Measurements from ENCODE around the gene RPLP2. TPM values are rescaled to one million over a fixed set of nuclear protein-coding genes. Genes with fewer than 3 reads are reported as not detected.
A peak's percentile ranks its signal among the peaks of the same experiment; 100 is the strongest.

Gene RPLP2
- total RNA-seq, 4 donors from 2014 or later = 314 to 600 (median 440) TPM

- no peaks in the 10 kb centered on the region for H3K9me3 ChIP-seq
- peak overlapping the region in 2 of 4 donors; percentile 24 to 97 for H3K27ac ChIP-seq
- H3K27me3 ChIP-seq = no peaks in the 10 kb centered on the region
- H3K4me3 ChIP-seq = no peak overlapping the region
- H3K4me1 ChIP-seq = peaks cover 31 to 41% of the 10 kb centered on the region in 2 donors
- in situ Hi-C loops (cut with MboI; ENCODE audit: low sequenced_read_pairs in 4 of 4) = no loop called here
- DNase-seq (no peak), ATAC-seq (no peak)
- peaks cover 0 to 45% of the 10 kb centered on the region in 2 donors for H3K36me3 ChIP-seq
- TF ChIP-seq POLR2A (IDR thresholded peaks at IDR 0.05) (no peak), CTCF (IDR thresholded peaks at IDR 0.05 in 4 of 5, conservative IDR thresholded peaks at IDR 0.05 in 1 of 5) (no peak)
- intact Hi-C loops (cut with DNase I; ENCODE audit: low total_unique reads) = no loop called here
Measured at GRCh38 chr11:839280-839623, 29.5 kb downstream of the RPLP2 start.

DNA sequence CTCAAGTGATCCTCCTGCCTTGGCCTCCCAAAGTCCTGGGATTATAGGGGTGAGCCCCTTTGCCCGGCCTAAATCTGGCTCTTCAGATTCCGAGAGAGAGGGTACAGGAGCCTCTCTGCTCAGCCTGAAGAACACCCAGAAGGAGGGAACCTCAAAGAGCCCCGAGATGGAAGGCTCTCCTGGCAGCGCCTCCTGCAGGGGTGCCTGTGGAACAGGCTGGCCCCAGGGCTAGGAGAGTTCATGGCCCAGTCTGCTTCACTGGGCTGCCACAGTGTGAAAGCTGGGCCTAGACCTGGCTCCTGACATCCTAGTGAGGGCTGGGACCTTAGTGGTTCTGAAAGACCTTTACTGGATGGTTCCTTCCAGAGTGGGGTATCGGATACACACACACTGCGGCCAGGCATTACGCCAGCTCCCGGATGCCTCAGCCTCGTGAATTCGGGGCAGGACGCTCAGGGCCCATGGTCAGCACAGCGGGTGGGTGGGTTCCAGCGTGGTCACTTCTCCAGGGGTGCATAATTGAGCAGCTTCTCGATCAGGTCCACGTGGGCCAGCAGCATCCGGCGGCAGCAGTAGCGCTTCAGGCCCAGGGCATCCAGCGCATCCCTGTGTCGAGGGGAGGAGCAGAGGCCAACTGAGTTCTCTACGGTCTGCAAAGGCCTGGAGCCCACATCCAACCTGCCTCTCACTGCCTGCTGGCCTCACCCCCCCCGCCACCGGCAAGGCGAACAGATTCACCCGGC is 30.3 kb downstream of the RPLP2 start:
- in situ Hi-C loops (cut with MboI; ENCODE audit: low sequenced_read_pairs in 4 of 4) = no loop called here
- ATAC-seq (no peak), DNase-seq (no peak)
- Histone ChIP-seq H3K27me3 (no peaks in the 10 kb centered on the region), H3K36me3 (peaks cover 0 to 45% of the 10 kb centered on the region in 2 donors), H3K4me3 (no peak overlapping the region), H3K4me1 (peaks cover 23 to 39% of the 10 kb centered on the region in 2 donors), H3K27ac (peak overlapping the region in 2 of 4 donors; percentile 6 to 97), H3K9me3 (no peaks in the 10 kb centered on the region)
- TF ChIP-seq POLR2A (IDR thresholded peaks at IDR 0.05) (no peak), CTCF (IDR thresholded peaks at IDR 0.05 in 4 of 5, conservative IDR thresholded peaks at IDR 0.05 in 1 of 5) (no peak)
- intact Hi-C loops (cut with DNase I; ENCODE audit: low total_unique reads) = loop anchor here (5.0 kb wide), 1 partner anchor 72 kb away; the partner anchor contains the start of gene CHID1

DNA sequence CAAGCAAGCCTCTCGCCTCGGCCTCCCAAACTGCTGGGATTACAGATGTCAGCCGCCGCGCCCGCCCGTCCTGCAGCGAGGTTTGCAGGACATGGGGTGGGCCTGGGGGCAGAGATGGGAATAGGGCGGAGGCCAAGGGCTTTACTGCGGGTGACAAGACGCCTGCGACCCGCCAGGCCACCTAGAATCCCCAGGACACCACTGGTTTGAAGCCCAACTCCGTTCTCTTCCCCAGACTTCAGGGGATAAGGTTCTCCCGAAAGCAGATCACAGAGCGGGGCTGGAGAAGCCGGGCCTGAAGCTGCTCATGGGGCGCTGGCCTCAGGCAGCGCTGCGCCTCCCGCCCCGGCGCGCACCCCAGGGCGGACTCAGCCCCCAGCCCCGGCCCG is 32.2 kb downstream of the RPLP2 start:
- peaks cover 0 to 32% of the 10 kb centered on the region in 2 donors for H3K36me3 ChIP-seq
- DNase-seq (no peak), ATAC-seq (peak; percentile 19 to 32)
- H3K27me3 ChIP-seq = no peaks in the 10 kb centered on the region
- in situ Hi-C loops (cut with MboI; ENCODE audit: low sequenced_read_pairs in 4 of 4) = no loop called here
- peak overlapping the region; percentile 83 to 97 (median 87) for H3K4me3 ChIP-seq
- H3K4me1 ChIP-seq = peaks cover 29 to 37% of the 10 kb centered on the region in 2 donors
- TF ChIP-seq POLR2A (IDR thresholded peaks at IDR 0.05) (no peak), CTCF (IDR thresholded peaks at IDR 0.05 in 4 of 5, conservative IDR thresholded peaks at IDR 0.05 in 1 of 5) (no peak)
- no peaks in the 10 kb centered on the region for H3K9me3 ChIP-seq
- peak overlapping the region; percentile 82 to 97 (median 86) for H3K27ac ChIP-seq
- intact Hi-C loops (cut with DNase I; ENCODE audit: low total_unique reads) = loop anchor here (1.0 to 5.0 kb wide), 3 partner anchors 9 to 70 kb away; partner anchors contain the start of gene CHID1

DNA sequence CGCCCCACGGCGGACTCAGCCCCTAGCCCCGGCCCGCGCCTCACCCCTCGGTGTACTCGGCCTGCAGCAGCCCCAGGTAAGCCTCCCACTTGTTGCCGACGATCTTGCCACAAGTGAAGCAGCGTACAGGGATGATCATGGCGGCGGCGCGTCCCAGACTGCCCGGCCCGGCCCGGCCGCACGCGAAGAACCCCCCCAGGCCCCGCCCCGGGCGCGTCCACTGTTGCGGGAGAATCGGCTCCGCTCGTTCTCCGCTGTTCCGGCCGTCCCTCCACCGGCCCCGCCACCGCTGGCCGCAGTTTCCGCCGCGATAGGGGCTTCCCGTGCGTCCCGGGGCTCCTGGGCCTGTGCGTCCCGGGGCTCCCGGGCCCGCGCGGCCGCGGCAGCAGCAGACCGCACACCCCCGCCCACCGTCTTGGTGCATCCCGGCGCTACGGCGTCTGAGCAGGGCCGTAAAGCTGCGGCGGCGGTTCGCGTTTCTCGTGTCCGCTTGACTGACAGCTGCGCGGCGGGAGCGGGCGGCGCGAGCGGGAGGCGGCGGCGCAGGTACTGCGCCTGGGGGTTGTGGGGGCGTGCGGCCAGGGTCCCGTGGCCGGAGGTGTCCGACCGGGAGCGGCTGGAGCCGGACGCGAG is 32.7 kb downstream of the RPLP2 start, which contains the start of the genes POLR2L and TSPAN4:
Gene POLR2L (minus strand): TSS at position 160 of the 633 bp plus-strand sequence. CDS start 21 bp downstream, at position 139.
Gene TSPAN4 (plus strand): TSS at position 483 of the 633 bp plus-strand sequence. CDS start 7,453 bp downstream, outside the sequence.
- intact Hi-C loops (cut with DNase I; ENCODE audit: low total_unique reads) = loop anchor here (2.0 to 5.0 kb wide), 2 partner anchors 22 to 70 kb away; partner anchors contain the start of gene CHID1
- Histone ChIP-seq H3K36me3 (peaks cover 0 to 27% of the 10 kb centered on the region in 2 donors), H3K9me3 (no peaks in the 10 kb centered on the region), H3K27ac (peak within 1 kb of the TSS; percentile 82 to 97 (median 86)), H3K4me1 (peaks cover 29 to 37% of the 10 kb centered on the region in 2 donors), H3K4me3 (peak within 1 kb of the TSS; percentile 83 to 97 (median 87)), H3K27me3 (no peaks in the 10 kb centered on the region)
- DNase-seq (peak; percentile 84 to 88), ATAC-seq (peak; percentile 75 to 79)
- in situ Hi-C loops (cut with MboI; ENCODE audit: low sequenced_read_pairs in 4 of 4) = no loop called here
- TF ChIP-seq POLR2A (IDR thresholded peaks at IDR 0.05) (peak; percentile 89 to 93), CTCF (IDR thresholded peaks at IDR 0.05 in 4 of 5, conservative IDR thresholded peaks at IDR 0.05 in 1 of 5) (peak in 2 of 5 experiments; percentile 52 to 57)
